HG03175 (cell line): ENCODE data around the gene TRIM29.
"Not testable (repeated sequence)": the region's sequence is repeated elsewhere in the genome, so short reads cannot be mapped to it uniquely, and the experiment has no call there.

ENCODE experiments used
- ATAC-seq: cut with Tn5 transposase; IDR thresholded peaks from one replicate; pipeline ENCODE4 v1.9.1; 2021; ENCODE audit warnings: mild to moderate bottlenecking, moderate library complexity; ENCODE audit not compliant: unreplicated experiment

Gene TRIM29

GRCh38 chr11:120137611-120138521 is at the start of gene TRIM29:
TSS of gene TRIM29 (minus strand) at chr11:120138113. CDS start at chr11:120138031, 82 bp downstream.
- no peak for ATAC-seq

- ATAC-seq, result peak; percentile 68
Measured at GRCh38 chr11:120186774-120187591, 49.1 kb upstream of the TRIM29 start.

- ATAC-seq, result no peak
Measured at GRCh38 chr11:120186456-120186773, 48.5 kb upstream of the TRIM29 start.

GRCh38 chr11:120185706-120186455 is 48.0 kb upstream of the TRIM29 start:
- ATAC-seq, result no peak

GRCh38 chr11:120184946-120185705 is 47.2 kb upstream of the TRIM29 start:
- ATAC-seq, result no peak

- ATAC-seq, result no peak
Measured at GRCh38 chr11:120184371-120184945, 46.5 kb upstream of the TRIM29 start.

GRCh38 chr11:120183701-120184141 is 45.8 kb upstream of the TRIM29 start:
- no peak for ATAC-seq

GRCh38 chr11:120182790-120183491 is 45.0 kb upstream of the TRIM29 start:
- ATAC-seq, result no peak

GRCh38 chr11:120182372-120182771 is 44.5 kb upstream of the TRIM29 start:
- ATAC-seq, result no peak

- no peak for ATAC-seq
Measured at GRCh38 chr11:120181376-120181975, 43.6 kb upstream of the TRIM29 start.

- no peak for ATAC-seq
Measured at GRCh38 chr11:120180551-120181232, 42.8 kb upstream of the TRIM29 start.

- ATAC-seq, result not testable (repeated sequence)
Measured at GRCh38 chr11:120180063-120180462, 42.1 kb upstream of the TRIM29 start.

GRCh38 chr11:120179057-120179672 is 41.3 kb upstream of the TRIM29 start:
- ATAC-seq, result no peak

GRCh38 chr11:120178561-120179056 is 40.7 kb upstream of the TRIM29 start:
- ATAC-seq, result no peak

GRCh38 chr11:120174866-120175265 is 37.0 kb upstream of the TRIM29 start:
- no peak for ATAC-seq

GRCh38 chr11:120173807-120174206 is 35.9 kb upstream of the TRIM29 start:
- no peak for ATAC-seq

- no peak for ATAC-seq
Measured at GRCh38 chr11:120173019-120173705, 35.2 kb upstream of the TRIM29 start.
